Naive thymus-derived CD8-positive, alpha-beta T cell (primary cell): ENCODE data around the gene FBH1. TPM values are rescaled to one million over a fixed set of nuclear protein-coding genes. Genes with fewer than 3 reads are reported as not detected.
A peak's percentile ranks its signal among the peaks of the same experiment; 100 is the strongest.

Experiments
- ATAC-seq, 2 donors: fragments of 150-1000 bp; cut with Tn5 transposase in 1 of 2; sonication (Bioruptor Pico), chemical (Tn5 transposase) in 1 of 2; 1 replicate in 1 of 2; 2 replicates in 1 of 2; pipeline ENCODE4 v1.10.0; 2021; ENCODE audit warnings: mild to moderate bottlenecking in 2 of 2, moderate library complexity in 2 of 2
- POLR2A ChIA-PET: fragments of 350-600 bp; sonication (Branson Sonifier 250); formaldehyde crosslinking; loops from one replicate; lab custom pipeline; 2021; ENCODE audit warnings: antibody characterized with exemption; lab: Charles Lee
- DNase-seq, 10 donors: peaks; one replicate each; pipeline versions ENCODE4 v3.0.0 to v3.0.0-alpha.2; 2020 to 2022
- H3K27ac Mint-ChIP-seq, 10 donors: one replicate each; pipeline ENCODE4 v1.8.0; 2020 to 2022; ENCODE audit warnings: mild to moderate bottlenecking in 10 of 10, mixed read lengths in 10 of 10, moderate library complexity in 4 of 10, inconsistent platforms in 1 of 10
- H3K27me3 Mint-ChIP-seq, 5 donors: one replicate each; pipeline ENCODE4 v1.8.0; 2021 to 2022; ENCODE audit warnings: mixed read lengths in 5 of 5
- H3K36me3 Mint-ChIP-seq, 3 donors: one replicate each; pipeline ENCODE4 v1.8.0; 2020 to 2022; ENCODE audit warnings: mixed read lengths in 3 of 3, mild to moderate bottlenecking in 2 of 3, inconsistent platforms in 1 of 3
- H3K4me1 Mint-ChIP-seq, 4 donors: one replicate each; pipeline ENCODE4 v1.8.0; 2021 to 2022; ENCODE audit warnings: mixed read lengths in 4 of 4
- H3K4me3 Mint-ChIP-seq, 10 donors: one replicate each; pipeline ENCODE4 v1.8.0; 2020 to 2022; ENCODE audit warnings: mild to moderate bottlenecking in 10 of 10, mixed read lengths in 10 of 10, moderate library complexity in 6 of 10, inconsistent platforms in 1 of 10
- H3K9me3 Mint-ChIP-seq, 9 donors: one replicate each; pipeline ENCODE4 v1.8.0; 2020 to 2022; ENCODE audit warnings: mixed read lengths in 9 of 9, mild to moderate bottlenecking in 3 of 9, inconsistent platforms in 1 of 9, moderate library complexity in 1 of 9
- polyA plus RNA-seq, 3 donors: library from polyadenylated mRNA; unstranded; fragments of 300-500 nt; fragmentation: Illumina TruSeq; gene quantifications; one replicate each; pipeline ENCODE4 v1.2.3, GENCODE V29; 2021
- total RNA-seq, 8 experiments: library from RNA in 2 of 8; stranded (reverse) in 2 of 8; gene quantifications; one replicate each; pipeline ENCODE4 v1.2.3 and lab custom pipeline; 2021 to 2026

The FBH1 gene
- total and polyA plus RNA-seq, 5 experiments from 2014 or later: 48.4 to 94.1 (median 76.5) TPM

DNA sequence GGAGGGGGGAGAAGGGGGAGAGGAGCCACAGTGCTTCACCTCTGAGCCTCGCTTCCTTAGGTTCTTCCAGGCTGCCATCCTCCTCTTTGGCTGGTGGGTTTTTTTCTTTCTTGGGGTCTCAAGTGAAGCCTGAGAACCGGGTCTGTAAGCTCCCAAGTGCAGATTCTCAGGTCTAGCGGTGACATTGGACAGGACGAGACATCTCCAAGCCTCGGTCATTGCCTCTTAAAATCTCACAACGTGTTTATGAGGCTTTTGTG, 88.1 kb downstream of the FBH1 start:
- Mint-ChIP-seq H3K4me3 (peak overlapping the region; percentile 82 to 97 (median 92)), H3K27ac (peak overlapping the region; percentile 55 to 93 (median 86)), H3K27me3 (peaks cover 0 to 1% (median 0%) of the 10 kb centered on the region in 5 donors), H3K9me3 (no peaks in the 10 kb centered on the region), H3K36me3 (no peaks in the 10 kb centered on the region), H3K4me1 (peaks cover 7 to 30% (median 18%) of the 10 kb centered on the region in 4 donors)
- POLR2A ChIA-PET: interaction anchor here (1.0 to 3.2 kb wide), 2 partner anchors 89 to 109 kb away, joined by 3 to 17 read pairs; partner anchors contain the start of genes ANKRD16 and FBH1
- DNase-seq: peak in 1 of 10 donors; percentile 5
- ATAC-seq: no peak

DNA sequence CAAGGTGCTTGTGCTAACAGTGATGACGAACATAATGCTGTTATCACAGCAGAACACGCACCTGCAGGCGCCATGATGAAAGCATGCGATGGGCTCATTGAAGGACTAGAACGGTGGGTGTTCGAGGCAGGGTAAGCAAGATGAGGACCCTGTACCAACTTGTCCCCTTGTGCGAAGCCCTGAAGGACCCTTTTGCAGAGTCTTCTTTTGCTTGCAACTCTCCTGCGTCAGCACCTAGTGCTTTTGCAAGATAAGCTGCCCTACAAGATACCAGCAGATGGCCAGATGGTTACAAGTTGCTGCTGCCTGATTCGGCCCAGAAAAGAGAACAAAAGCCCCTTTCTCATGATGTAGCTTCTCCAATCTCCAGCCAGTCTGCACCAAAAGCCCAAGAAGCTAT, 91.5 kb downstream of the FBH1 start:
- Mint-ChIP-seq H3K9me3 (no peaks in the 10 kb centered on the region), H3K4me3 (no peak overlapping the region), H3K27ac (no peak overlapping the region), H3K36me3 (no peaks in the 10 kb centered on the region), H3K27me3 (peaks cover 0 to 7% (median 2%) of the 10 kb centered on the region in 5 donors), H3K4me1 (peaks cover under 1 to 6% (median 3%) of the 10 kb centered on the region in 4 donors)
- ATAC-seq (no peak), DNase-seq (no peak)
- POLR2A ChIA-PET: interaction anchor here (0.6 kb wide), 1 partner anchor 360 kb away, joined by 3 read pairs; no protein-coding TSS in a partner anchor

DNA sequence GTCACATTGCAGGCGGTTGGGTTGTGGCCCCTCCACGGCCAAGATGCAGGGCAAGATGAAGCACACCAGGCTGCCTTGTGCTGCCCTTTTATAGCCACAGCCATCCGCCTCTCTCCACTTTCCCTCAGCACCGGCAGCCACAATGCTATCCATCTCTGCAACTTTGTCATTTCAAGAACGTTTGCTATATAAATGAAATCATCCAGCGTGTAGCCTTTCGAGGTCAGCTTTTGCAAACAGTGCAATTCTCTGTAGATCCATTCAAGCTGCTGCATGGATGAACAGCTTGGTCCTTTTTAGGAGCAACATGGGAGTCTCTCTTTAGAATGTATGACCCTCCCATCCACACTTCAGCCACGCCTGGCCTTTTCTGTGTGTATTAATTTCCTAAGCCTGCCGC, 93.7 kb downstream of the FBH1 start:
- Mint-ChIP-seq H3K27me3 (peaks cover 0 to 7% (median 2%) of the 10 kb centered on the region in 5 donors), H3K9me3 (no peaks in the 10 kb centered on the region), H3K27ac (no peak overlapping the region), H3K4me1 (peaks cover 0 to 9% (median 7%) of the 10 kb centered on the region in 4 donors), H3K36me3 (no peaks in the 10 kb centered on the region), H3K4me3 (no peak overlapping the region)
- DNase-seq (no peak), ATAC-seq (no peak)
- POLR2A ChIA-PET: no interaction called here

DNA sequence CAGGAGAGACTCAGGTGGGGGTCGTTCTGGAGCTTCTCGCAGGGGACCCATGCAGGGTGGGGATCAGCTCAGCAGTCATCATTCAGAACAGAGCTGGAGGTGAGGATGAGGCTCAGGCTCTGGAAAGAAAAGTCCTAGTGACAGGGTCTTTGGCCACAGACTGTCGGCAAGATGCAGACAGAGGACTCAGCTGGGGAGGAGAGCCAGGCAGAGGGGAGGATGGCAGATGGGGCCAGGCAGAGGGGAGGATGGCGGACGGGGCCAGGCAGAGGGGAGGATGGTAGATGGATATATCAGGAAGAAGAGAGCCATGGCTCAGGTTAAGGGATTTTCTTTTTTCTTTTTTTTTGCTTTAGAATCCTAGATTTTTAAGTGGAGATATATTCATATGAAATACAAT, 95.0 kb downstream of the FBH1 start:
- peak overlapping the region in 1 of 10 donors; percentile 21 for H3K27ac Mint-ChIP-seq
- H3K36me3 Mint-ChIP-seq: no peaks in the 10 kb centered on the region
- peaks cover 0 to 9% (median 7%) of the 10 kb centered on the region in 4 donors for H3K4me1 Mint-ChIP-seq
- no peak for DNase-seq
- POLR2A ChIA-PET: no interaction called here
- no peak for ATAC-seq
- no peak overlapping the region for H3K4me3 Mint-ChIP-seq
- no peaks in the 10 kb centered on the region for H3K9me3 Mint-ChIP-seq
- H3K27me3 Mint-ChIP-seq: peaks cover 0 to 7% (median 2%) of the 10 kb centered on the region in 5 donors

Other genes with a start within 250 kb of the FBH1 start
- 10 to 100 TPM; 11.5 to 18.5 TPM for gene ASB13, start 223.6 kb upstream of the FBH1 start, total RNA-seq
- 10 to 100 TPM; 12.5 to 23.9 (median 23.1) TPM for gene ASB13, start 223.6 kb upstream of the FBH1 start, polyA plus RNA-seq
- 10 to 100 TPM; 70.4 to 81.6 TPM for gene TASOR2, start 205.4 kb upstream of the FBH1 start, total RNA-seq
- gene TASOR2, start 205.4 kb upstream of the FBH1 start, polyA plus RNA-seq: 10 to 100 TPM; 14.1 to 17.3 (median 14.9) TPM
- gene GDI2, start 76.8 kb upstream of the FBH1 start, total RNA-seq: 100 to 1,000 TPM; 122 to 130 TPM
- gene GDI2, start 76.8 kb upstream of the FBH1 start, polyA plus RNA-seq: 100 to 1,000 TPM; 145 to 171 (median 157) TPM
- 1 to 10 TPM; 8.4 to 9.2 TPM for gene ANKRD16, start 350 bp upstream of the FBH1 start, total RNA-seq
- 1 to 10 TPM; 3.0 to 5.9 (median 5.8) TPM for gene ANKRD16, start 350 bp upstream of the FBH1 start, polyA plus RNA-seq
- gene IL15RA, start 87.3 kb downstream of the FBH1 start, total RNA-seq: 1 to 10 TPM; 3.6 to 5.4 TPM
- gene IL15RA, start 87.3 kb downstream of the FBH1 start, polyA plus RNA-seq: 1 to 10 TPM; 3.6 to 4.7 (median 3.8) TPM
- 1 to 10 TPM; 1.0 to 1.4 TPM for gene IL2RA, start 172.1 kb downstream of the FBH1 start, total RNA-seq
- gene IL2RA, start 172.1 kb downstream of the FBH1 start, polyA plus RNA-seq: under 1 TPM; 0.07 to 0.25 (median 0.16) TPM
- gene RBM17, start 198.8 kb downstream of the FBH1 start, total RNA-seq: 100 to 1,000 TPM; 129 to 130 TPM
- 10 to 100 TPM; 57.4 to 84.9 (median 61.3) TPM for gene RBM17, start 198.8 kb downstream of the FBH1 start, polyA plus RNA-seq